ENCODE results near the gene FZD7.

Gene FZD7

GRCh38 chr2:202014759-202015211, 18.9 kb upstream of the FZD7 start:
- DNase-seq: no peak

GRCh38 chr2:202015471-202015870, 18.2 kb upstream of the FZD7 start:
- DNase-seq: no peak

DNA sequence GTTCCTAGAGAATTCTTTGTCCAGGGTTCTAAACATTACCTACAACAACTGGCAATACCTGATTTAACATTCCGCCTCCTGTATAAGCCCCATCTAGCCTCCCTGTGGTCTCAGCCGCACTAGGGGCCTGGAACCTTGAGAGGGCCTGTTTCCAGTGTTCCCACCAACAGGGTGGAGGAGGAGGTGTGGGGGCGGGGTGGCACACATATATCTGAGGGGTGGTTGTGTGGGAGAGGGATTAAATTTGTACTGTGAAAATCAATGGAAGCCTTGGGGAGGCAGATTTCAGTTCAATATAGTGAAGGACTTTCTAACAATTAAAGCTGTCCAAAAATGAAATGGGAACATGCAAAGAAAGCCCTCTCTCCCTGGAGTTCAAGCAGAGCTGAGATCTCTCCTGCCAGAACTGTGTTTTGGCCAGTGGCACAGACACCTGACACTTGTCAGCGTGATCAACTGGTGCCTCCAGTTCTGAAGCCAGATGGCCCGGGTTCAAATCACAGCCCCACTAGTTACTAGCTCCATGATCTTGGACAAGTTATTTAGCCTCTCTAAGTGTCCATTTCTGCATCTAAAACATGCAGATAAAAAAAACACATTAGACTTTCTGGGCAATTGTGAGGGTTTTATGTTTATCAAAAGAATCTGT, 17.0 kb upstream of the FZD7 start:
- DNase-seq: no peak

- DNase-seq: no peak
Observed at GRCh38 chr2:202017940-202018339, 15.7 kb upstream of the FZD7 start.

GRCh38 chr2:202018950-202019349, 14.7 kb upstream of the FZD7 start:
- no peak for DNase-seq

GRCh38 chr2:202019689-202020450, 13.8 kb upstream of the FZD7 start:
- no peak for DNase-seq

DNA sequence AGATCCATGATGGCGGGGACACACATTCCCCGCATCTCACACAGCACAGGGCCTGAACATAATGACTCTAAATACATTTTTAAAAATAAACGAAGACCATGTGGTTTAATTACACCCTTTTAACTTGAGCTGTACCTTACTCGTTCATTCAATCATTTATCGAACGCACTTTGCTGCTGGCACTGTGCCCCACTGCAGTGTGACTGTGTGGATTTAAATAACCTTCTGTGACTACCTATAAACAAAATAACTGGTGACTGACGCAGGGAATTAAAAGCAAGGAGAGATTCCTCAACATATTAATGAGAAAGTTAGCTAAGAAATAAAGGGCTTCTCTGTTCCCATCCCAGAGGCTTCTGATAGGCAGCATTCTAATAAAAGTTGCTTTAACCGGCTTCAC, 10.9 kb upstream of the FZD7 start:
- DNase-seq: no peak

- DNase-seq: no peak
Observed at GRCh38 chr2:202023198-202023903, 10.3 kb upstream of the FZD7 start.

GRCh38 chr2:202023904-202024266, 9.8 kb upstream of the FZD7 start:
- DNase-seq: no peak

- no peak for DNase-seq
Observed at GRCh38 chr2:202024871-202025270, 8.8 kb upstream of the FZD7 start.

DNA sequence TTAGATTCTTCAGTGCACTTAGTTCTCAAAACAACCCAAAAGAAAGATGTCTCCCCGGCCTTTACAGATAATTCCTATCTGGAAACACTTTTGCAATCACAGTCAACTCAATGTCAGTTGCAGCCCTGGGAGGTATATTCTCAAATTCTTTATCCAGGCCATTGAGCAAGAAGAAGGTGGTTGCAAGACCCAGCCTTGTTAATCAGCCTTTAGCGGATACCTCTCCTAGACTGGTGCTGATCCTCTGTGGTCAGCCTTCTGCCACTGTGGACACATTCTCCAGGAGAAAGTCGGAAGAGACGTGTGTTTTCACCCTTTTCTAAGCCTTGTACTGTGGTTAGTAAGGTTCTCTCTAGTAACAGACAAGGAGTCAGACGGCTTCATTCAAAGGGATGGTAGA, 7.8 kb upstream of the FZD7 start:
- no peak for DNase-seq

DNA sequence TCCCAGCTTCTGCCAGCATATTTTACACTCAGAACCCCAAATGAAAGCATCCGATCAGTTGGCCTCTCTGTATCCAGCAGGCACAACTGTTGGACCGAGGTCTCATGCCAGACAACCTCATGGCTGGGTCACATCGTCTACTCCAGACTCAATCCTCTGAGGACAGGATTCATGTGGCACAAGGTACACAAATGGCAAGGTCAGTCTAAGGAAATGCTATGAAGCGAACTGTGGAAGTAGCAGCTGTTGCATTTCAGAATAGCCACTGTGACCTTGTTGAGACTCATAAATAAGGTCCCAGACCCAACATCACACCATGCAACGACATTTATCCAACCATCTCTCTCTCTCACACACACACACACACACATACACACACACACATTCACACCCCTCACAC, 7.1 kb upstream of the FZD7 start:
- no peak for DNase-seq

DNA sequence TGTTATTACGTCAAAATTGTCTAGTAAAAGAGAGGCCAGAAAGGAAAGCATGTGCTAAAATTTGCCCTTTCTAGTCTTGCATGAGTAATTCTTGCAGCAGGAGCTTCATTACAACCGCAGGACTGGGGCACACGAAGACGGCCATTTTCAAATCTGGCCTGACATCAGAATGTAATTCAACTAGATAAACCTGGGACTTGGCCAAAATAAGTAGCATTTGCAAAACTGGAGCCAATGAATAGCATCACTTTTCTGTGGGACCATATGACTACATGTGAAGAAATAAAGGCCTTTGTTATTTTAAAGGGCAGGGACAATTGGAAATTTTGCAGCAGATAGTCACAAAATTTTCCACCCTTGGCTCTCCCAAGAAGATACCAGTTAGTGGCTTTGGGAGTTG, 3.0 kb upstream of the FZD7 start:
- no peak for DNase-seq

DNA sequence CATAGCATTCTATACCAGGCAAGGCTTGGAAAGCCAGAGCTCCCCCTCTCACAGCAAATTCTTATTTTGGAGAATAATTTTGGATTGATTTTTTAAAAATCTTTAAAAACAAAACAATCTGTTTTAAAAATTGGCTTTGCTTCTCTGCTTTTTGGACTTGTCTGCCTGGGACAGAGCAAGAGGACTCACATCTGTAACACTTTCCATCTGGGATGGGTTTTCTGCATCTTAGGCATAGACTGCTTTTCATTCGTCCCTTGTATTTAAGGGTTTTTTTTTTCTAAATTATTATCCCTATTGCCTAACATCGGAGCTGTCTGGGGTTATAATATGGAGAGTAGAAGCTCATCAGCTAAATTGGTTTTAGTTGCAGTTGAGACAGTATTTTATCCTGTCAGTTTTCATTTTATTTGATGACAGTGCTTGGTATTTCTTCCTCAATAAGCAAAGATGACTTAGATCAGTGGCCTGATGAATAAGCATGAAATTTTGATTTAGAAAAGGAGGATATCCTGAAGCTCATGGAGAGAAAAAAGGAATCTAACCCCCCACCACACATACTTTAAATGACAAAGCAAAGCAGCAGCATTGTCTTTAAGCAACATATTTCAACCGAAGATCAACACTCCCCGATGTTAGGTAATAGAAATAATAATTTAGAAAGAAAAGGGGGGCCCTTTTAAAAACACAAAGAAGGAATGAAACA, 2.3 kb upstream of the FZD7 start:
- no peak for DNase-seq

- DNase-seq: peak; percentile 26
Observed at GRCh38 chr2:202032846-202033316, 774 bp upstream of the FZD7 start.

DNA sequence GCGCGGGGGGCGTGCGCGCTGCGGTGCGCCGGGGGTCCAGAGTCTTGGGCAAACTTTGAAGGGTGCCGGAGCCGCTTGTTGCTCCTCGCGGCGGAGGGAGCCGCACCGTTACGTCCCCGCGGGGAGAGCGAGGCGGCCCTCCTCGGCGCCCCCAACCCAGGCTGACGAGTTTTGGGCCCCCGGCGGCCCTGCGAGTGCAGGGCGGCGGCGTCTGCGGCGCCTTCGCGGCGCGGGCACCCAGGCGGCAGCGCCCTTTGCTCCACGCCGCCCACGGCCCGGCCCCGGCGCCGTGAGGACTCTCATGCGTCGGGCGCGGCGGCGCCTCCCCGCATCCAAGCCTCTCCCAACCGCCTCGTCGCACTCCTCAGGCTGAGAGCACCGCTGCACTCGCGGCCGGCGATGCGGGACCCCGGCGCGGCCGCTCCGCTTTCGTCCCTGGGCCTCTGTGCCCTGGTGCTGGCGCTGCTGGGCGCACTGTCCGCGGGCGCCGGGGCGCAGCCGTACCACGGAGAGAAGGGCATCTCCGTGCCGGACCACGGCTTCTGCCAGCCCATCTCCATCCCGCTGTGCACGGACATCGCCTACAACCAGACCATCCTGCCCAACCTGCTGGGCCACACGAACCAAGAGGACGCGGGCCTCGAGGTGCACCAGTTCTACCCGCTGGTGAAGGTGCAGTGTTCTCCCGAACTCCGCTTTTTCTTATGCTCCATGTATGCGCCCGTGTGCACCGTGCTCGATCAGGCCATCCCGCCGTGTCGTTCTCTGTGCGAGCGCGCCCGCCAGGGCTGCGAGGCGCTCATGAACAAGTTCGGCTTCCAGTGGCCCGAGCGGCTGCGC, 814 bp downstream of the FZD7 start:
- peak; percentile 18 for DNase-seq

GRCh38 chr2:202035089-202035940, 1.7 kb downstream of the FZD7 start:
- DNase-seq: no peak

DNA sequence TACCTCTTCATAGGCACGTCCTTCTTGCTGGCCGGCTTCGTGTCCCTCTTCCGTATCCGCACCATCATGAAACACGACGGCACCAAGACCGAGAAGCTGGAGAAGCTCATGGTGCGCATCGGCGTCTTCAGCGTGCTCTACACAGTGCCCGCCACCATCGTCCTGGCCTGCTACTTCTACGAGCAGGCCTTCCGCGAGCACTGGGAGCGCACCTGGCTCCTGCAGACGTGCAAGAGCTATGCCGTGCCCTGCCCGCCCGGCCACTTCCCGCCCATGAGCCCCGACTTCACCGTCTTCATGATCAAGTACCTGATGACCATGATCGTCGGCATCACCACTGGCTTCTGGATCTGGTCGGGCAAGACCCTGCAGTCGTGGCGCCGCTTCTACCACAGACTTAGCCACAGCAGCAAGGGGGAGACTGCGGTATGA, 2.3 kb downstream of the FZD7 start:
- DNase-seq: no peak

DNA sequence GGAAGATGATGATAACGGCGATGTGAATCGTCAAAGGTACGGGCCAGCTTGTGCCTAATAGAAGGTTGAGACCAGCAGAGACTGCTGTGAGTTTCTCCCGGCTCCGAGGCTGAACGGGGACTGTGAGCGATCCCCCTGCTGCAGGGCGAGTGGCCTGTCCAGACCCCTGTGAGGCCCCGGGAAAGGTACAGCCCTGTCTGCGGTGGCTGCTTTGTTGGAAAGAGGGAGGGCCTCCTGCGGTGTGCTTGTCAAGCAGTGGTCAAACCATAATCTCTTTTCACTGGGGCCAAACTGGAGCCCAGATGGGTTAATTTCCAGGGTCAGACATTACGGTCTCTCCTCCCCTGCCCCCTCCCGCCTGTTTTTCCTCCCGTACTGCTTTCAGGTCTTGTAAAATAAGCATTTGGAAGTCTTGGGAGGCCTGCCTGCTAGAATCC, 3.0 kb downstream of the FZD7 start:
- DNase-seq: no peak

GRCh38 chr2:202037086-202037485, 3.4 kb downstream of the FZD7 start:
- no peak for DNase-seq
